GM12878 (cell line): ENCODE measurements around the gene ACAP1. TPM values are rescaled to one million over a fixed set of nuclear protein-coding genes. Genes with fewer than 3 reads are reported as not detected.
A peak's percentile ranks its signal among the peaks of the same experiment; 100 is the strongest.

Experiments
- EGR1 ChIP-seq, 2 experiments: IDR thresholded peaks; 1 replicate in 1 of 2; 2 replicates in 1 of 2; pipeline ENCODE4 v1.6.1; 2011 to 2012; ENCODE audit warnings: low read depth in 2 of 2, low read length in 2 of 2, borderline replicate concordance in 1 of 2, mild to moderate bottlenecking in 1 of 2, moderate library complexity in 1 of 2
- EZH2 ChIP-seq: IDR thresholded peaks from 2 replicates; pipeline ENCODE4 v1.6.1; 2012; ENCODE audit warnings: low read depth, mild to moderate bottlenecking, control low read depth, inconsistent platforms, low read length, borderline replicate concordance; ENCODE audit not compliant: control insufficient read depth
- HDAC6 ChIP-seq: fragments of 200-600 bp; sonication (generic); IDR thresholded peaks from one replicate; pipeline ENCODE4 v1.8.0; 2017; ENCODE audit warnings: antibody characterized with exemption; ENCODE audit not compliant: unreplicated experiment
- KLF5 ChIP-seq: fragments of 450-650 bp; IDR thresholded peaks from 2 replicates; pipeline ENCODE4 v1.6.1; 2014; ENCODE audit warnings: mild to moderate bottlenecking; ENCODE audit not compliant: partially characterized antibody
- LARP7 ChIP-seq: fragments of 450-650 bp; IDR thresholded peaks from 2 replicates; pipeline ENCODE4 v1.6.1; 2017; ENCODE audit warnings: mild to moderate bottlenecking
- MEF2A ChIP-seq: IDR thresholded peaks from 2 replicates; pipeline ENCODE4 v1.6.1; 2011; ENCODE audit warnings: low read depth, mild to moderate bottlenecking, low read length, moderate library complexity; ENCODE audit not compliant: insufficient read depth
- MYC ChIP-seq: IDR thresholded peaks from 2 replicates; pipeline ENCODE4 v1.6.1; 2011; ENCODE audit warnings: mild to moderate bottlenecking, low read length, moderate library complexity, inconsistent platforms; ENCODE audit not compliant: insufficient read depth, insufficient replicate concordance, insufficient read length, severe bottlenecking
- NBN ChIP-seq: fragments of 450-650 bp; IDR thresholded peaks from 2 replicates; pipeline ENCODE4 v1.6.1; 2016
- NR2C1 ChIP-seq: fragments of 450-650 bp; IDR thresholded peaks from 2 replicates; pipeline ENCODE4 v1.6.1; 2017; ENCODE audit warnings: antibody characterized with exemption, mild to moderate bottlenecking, moderate library complexity
- POLR2AphosphoS5 ChIP-seq: IDR thresholded peaks from 2 replicates; pipeline ENCODE4 v1.6.1; 2011; ENCODE audit warnings: mild to moderate bottlenecking, low read length, inconsistent platforms
- POU2F2 ChIP-seq: IDR thresholded peaks from 3 replicates; pipeline ENCODE4 v1.6.1; 2011; ENCODE audit warnings: low read depth, mild to moderate bottlenecking, low read length, borderline replicate concordance
- RELA ChIP-seq: fragments of 450-650 bp; IDR thresholded peaks from 2 replicates; pipeline ENCODE4 v1.8.0; 2014; ENCODE audit warnings: borderline replicate concordance; ENCODE audit not compliant: partially characterized antibody
- SMAD5 ChIP-seq: IDR thresholded peaks from 2 replicates; pipeline ENCODE4 v1.6.1; 2016; ENCODE audit warnings: antibody characterized with exemption, low read depth
- STAT3 ChIP-seq: IDR thresholded peaks from 2 replicates; pipeline ENCODE4 v1.6.1; 2011; ENCODE audit warnings: low read depth, low read length, improper control_type of control experiment
- ZNF207 ChIP-seq: fragments of 450-650 bp; IDR thresholded peaks from 2 replicates; pipeline ENCODE4 v1.6.1; 2014; ENCODE audit warnings: antibody characterized with exemption, mild to moderate bottlenecking, borderline replicate concordance
- ZNF217 ChIP-seq: fragments of 450-650 bp; IDR thresholded peaks from 2 replicates; pipeline ENCODE4 v1.6.1; 2017; ENCODE audit warnings: antibody characterized with exemption, mild to moderate bottlenecking
- polyA plus RNA-seq, 11 experiments: library from polyadenylated mRNA; depleted of rRNA in 4 of 11; unstranded in 6 of 11; stranded (reverse) in 5 of 11; fragments of >200 nt; fragmentation: Nextera tagmentation in 4 of 11; fragmentation: Illumina TruSeq in 1 of 11; extraction: Ambion mirVana in 4 of 11; extraction: Trizol in 1 of 11; gene quantifications; 1 replicate in 1 of 11; 2 replicates in 10 of 11; pipeline versions ENCODE4 v1.2.1 to v1.2.3, GENCODE V29; 2011 to 2016; ENCODE audit warnings: inconsistent platforms in 2 of 11, missing spikeins in 2 of 11, low read depth in 1 of 11
- total RNA-seq, 4 experiments: library from RNA; depleted of rRNA in 3 of 4; stranded (reverse); fragments of >200 nt in 3 of 4; fragmentation: Illumina TruSeq in 1 of 4; extraction: Trizol in 1 of 4; gene quantifications; 2 replicates each; pipeline versions ENCODE4 v1.2.1 to v1.2.3, GENCODE V29; 2013 to 2021
- TF ChIP-seq, protein P1 (sequence below): IDR thresholded peaks from 2 replicates; pipeline ENCODE4 v1.6.1; 2012; ENCODE audit warnings: improper control_type of control experiment, low read depth, low read length; ENCODE audit not compliant: insufficient replicate concordance
- TF ChIP-seq, protein P2 (sequence below): IDR thresholded peaks from 2 replicates; pipeline ENCODE4 v1.6.1; 2011; ENCODE audit warnings: borderline replicate concordance, low read depth, mild to moderate bottlenecking, moderate library complexity, mixed read lengths, low read length; ENCODE audit not compliant: insufficient read depth; ENCODE audit errors: extremely low read length
- TF ChIP-seq, protein P3 (sequence below): fragments of 450-650 bp; formaldehyde crosslinking; IDR thresholded peaks from 2 replicates; pipeline ENCODE4 v1.5.0; 2022; ENCODE audit warnings: mild to moderate bottlenecking, missing genetic modification characterization

Gene ACAP1
- total and polyA plus RNA-seq, 10 of the 15 experiments (the other 5 are each of a cell fraction or from before 2014, with no cell fraction given), result 5.7 to 245 (median 118) TPM

DNA sequence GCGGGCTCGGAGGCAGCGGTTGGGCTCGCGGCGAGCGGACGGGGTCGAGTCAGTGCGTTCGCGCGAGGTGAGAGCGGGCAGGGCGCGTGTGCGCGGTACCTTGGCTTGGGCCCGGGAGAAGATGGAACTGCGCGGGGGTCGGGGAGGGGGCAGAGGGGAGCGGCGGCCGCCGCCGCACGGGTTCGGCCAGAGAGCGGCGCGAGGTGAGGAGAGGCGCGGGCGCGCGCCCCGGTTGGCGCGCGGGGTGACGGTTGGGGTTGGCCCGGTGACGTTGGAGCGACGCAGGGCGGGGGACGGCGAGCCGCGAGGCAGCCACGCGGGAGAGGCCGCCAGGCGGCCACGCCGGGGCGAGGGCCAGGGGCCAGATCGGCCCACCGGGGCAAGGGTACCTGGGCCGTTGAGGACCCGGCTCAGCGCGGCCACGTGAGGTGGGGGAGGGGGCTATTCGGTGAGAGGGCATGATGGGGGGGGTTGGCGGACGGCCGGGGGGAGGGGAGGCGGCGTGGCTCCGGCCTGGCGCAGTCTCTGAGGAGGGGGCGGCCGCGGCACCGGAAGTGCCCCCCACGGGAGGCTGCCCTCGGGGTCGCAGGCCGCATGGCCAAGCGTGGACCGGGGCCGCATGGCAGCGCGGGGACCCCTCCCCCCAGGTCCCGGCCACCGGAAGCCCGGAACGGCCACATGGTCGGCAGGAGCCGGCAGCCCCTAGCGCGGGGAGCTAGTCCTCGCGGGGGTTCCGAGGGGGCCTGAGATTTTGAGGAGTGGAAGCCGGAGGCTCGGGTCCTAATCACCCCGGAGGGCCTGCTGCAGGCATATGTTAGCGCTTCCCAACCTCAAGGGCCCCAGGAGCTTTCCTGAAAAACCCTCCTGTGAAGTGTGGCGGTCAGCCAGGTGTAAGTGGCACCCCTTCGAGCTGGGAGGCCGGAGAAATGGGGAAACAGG is 28.4 kb upstream of the ACAP1 start (continued):
- TF ChIP-seq, protein P1, sequence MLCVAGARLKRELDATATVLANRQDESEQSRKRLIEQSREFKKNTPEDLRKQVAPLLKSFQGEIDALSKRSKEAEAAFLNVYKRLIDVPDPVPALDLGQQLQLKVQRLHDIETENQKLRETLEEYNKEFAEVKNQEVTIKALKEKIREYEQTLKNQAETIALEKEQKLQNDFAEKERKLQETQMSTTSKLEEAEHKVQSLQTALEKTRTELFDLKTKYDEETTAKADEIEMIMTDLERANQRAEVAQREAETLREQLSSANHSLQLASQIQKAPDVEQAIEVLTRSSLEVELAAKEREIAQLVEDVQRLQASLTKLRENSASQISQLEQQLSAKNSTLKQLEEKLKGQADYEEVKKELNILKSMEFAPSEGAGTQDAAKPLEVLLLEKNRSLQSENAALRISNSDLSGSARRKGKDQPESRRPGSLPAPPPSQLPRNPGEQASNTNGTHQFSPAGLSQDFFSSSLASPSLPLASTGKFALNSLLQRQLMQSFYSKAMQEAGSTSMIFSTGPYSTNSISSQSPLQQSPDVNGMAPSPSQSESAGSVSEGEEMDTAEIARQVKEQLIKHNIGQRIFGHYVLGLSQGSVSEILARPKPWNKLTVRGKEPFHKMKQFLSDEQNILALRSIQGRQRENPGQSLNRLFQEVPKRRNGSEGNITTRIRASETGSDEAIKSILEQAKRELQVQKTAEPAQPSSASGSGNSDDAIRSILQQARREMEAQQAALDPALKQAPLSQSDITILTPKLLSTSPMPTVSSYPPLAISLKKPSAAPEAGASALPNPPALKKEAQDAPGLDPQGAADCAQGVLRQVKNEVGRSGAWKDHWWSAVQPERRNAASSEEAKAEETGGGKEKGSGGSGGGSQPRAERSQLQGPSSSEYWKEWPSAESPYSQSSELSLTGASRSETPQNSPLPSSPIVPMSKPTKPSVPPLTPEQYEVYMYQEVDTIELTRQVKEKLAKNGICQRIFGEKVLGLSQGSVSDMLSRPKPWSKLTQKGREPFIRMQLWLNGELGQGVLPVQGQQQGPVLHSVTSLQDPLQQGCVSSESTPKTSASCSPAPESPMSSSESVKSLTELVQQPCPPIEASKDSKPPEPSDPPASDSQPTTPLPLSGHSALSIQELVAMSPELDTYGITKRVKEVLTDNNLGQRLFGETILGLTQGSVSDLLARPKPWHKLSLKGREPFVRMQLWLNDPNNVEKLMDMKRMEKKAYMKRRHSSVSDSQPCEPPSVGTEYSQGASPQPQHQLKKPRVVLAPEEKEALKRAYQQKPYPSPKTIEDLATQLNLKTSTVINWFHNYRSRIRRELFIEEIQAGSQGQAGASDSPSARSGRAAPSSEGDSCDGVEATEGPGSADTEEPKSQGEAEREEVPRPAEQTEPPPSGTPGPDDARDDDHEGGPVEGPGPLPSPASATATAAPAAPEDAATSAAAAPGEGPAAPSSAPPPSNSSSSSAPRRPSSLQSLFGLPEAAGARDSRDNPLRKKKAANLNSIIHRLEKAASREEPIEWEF, result no peak
- no peak for TF ChIP-seq KLF5
- 0 out of 2 replicates have a peak, but pooled peaks have one; percentile 11 for TF ChIP-seq SMAD5
- no peak for TF ChIP-seq EZH2
- TF ChIP-seq NR2C1, result no peak
- TF ChIP-seq NBN, result no peak
- no peak; the same call in 1 of the 2 replicates for TF ChIP-seq POLR2AphosphoS5
- no peak for TF ChIP-seq RELA
- TF ChIP-seq POU2F2, result no peak
- TF ChIP-seq, protein P2, sequence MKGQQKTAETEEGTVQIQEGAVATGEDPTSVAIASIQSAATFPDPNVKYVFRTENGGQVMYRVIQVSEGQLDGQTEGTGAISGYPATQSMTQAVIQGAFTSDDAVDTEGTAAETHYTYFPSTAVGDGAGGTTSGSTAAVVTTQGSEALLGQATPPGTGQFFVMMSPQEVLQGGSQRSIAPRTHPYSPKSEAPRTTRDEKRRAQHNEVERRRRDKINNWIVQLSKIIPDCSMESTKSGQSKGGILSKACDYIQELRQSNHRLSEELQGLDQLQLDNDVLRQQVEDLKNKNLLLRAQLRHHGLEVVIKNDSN, result peak; percentile 32
- TF ChIP-seq HDAC6, result no peak
- no peak for TF ChIP-seq STAT3
- peak; percentile 71 for TF ChIP-seq LARP7
- TF ChIP-seq ZNF217, result no peak
- TF ChIP-seq MYC, result peak; percentile 91
- TF ChIP-seq ZNF207, result no peak
- TF ChIP-seq MEF2A, result no peak
- TF ChIP-seq, protein P3, sequence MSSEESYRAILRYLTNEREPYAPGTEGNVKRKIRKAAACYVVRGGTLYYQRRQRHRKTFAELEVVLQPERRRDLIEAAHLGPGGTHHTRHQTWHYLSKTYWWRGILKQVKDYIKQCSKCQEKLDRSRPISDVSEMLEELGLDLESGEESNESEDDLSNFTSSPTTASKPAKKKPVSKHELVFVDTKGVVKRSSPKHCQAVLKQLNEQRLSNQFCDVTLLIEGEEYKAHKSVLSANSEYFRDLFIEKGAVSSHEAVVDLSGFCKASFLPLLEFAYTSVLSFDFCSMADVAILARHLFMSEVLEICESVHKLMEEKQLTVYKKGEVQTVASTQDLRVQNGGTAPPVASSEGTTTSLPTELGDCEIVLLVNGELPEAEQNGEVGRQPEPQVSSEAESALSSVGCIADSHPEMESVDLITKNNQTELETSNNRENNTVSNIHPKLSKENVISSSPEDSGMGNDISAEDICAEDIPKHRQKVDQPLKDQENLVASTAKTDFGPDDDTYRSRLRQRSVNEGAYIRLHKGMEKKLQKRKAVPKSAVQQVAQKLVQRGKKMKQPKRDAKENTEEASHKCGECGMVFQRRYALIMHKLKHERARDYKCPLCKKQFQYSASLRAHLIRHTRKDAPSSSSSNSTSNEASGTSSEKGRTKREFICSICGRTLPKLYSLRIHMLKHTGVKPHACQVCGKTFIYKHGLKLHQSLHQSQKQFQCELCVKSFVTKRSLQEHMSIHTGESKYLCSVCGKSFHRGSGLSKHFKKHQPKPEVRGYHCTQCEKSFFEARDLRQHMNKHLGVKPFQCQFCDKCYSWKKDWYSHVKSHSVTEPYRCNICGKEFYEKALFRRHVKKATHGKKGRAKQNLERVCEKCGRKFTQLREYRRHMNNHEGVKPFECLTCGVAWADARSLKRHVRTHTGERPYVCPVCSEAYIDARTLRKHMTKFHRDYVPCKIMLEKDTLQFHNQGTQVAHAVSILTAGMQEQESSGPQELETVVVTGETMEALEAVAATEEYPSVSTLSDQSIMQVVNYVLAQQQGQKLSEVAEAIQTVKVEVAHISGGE (CRISPR knock-in tag), result no peak
- TF ChIP-seq EGR1 (IDR thresholded peaks at IDR 0.05; ENCODE audit: borderline replicate concordance in 1 of 2, low read depth in 2 of 2, low read length in 2 of 2), result no peak
